ENCODE measurements around the gene SSTR3.

The SSTR3 gene

DNA sequence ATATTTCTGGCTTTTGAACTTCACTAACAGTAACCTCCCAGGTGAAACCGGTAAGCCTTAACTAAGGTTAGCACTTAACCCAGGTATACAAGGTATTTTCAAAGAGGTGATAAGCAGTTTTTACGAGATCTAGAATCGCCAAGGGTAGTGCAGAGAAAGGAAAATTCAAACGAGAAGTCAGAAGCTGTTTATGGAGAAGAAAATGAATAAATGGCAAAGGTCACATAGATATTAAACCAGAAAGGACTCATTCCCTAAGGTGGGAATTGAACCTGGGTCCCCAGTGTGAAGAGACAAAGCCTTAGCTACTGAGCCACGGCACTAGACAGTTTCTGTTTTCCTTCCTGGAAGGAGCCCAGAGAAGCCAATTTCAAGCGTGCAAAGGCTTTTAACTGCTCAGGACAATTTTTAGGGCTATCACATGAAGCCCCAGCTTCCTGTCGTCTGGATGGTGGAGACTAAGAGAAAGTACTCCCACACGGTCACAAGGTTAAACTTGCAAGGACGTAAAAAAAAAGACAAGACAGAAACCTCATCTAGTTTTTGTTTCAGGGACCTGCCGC is 18.6 kb downstream of the SSTR3 start:
- no peak for DNase-seq

DNA sequence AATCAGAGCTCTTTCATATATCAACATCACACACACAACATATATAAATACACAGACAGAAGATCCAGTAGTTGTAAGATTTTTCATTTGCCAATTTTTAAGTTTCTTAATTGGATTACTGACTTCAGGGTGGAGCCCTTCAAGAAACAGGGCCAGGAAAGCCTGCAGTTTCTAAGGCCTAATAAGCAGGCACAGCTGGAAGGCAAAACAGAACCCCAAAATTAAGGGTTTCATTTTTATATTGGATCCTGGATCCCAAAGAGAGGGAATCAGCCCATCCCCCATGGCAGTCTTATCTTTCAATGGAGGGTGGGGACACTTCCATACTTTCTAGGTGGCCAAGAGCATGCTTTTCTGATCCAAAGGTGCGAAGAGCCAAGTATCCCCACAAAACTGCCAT is 19.5 kb downstream of the SSTR3 start:
- no peak for DNase-seq

DNA sequence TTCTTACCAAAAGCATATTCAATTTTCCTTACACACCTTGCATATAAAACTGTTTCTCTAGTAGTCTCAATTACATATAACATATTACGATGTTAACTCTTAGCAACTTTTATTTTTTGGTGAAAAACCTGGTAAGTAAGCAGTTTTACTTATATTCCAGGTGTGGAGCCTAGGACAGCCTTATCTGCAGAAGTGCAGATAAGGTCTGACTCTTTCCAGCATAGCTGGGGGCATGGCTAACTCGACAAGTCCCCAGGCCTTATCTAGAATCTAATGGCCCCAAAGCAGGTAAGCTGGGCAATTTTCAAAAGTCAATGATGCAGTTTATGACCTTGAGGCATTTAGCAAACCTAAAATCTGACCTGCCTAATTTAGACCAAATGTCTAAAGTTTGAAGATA is 20.1 kb downstream of the SSTR3 start:
- DNase-seq, result no peak

DNA sequence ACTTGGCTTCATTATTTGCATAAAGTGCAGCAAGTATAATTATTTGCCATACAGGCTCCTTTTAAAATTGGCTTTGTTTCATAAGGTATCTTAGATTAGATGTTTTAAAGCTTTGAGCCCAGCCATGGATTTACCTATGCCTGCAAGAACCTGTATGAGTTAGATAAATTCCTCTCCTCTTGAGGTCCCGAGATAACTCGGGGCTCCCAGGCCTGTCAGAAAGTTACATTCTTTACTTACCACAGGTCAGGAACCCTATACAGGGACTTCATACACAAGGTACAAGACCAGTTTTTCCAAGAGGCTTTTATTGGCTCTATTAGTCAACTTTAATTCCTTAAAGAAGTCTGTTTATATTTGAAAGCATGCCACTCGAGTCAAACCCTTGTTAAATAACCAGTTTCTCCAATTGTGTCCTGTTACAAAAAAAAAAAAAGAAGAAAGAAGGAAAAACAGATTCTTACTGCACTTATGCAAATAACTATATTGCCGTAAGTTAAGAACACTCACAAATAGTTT is 22.0 kb downstream of the SSTR3 start:
- no peak for DNase-seq

DNA sequence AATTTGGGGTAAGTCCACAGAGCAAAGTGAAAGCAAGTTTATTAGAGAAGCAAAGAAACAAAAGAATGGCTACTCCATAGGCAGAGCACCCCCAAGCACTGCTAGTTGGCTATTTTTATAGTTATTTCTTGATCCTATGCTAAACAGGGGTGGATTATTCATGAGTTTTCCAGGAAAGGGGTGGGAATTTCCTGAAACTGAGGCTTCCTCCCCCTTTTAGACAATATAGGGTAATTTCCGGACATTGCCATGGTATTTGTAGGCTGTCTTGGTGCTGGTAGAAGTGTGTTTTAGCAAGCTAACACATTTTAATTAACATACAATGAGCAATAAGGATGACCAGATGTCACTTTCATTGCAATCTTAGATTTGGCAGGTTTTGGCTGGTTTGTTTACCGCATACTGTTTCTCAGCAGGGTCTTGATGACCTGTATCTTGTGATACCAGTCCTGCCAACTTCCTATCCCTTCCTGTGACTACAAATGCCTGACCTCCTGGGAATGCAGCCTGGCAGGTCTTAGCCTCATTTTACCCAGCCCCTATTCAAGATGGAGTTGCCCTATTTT is 23.3 kb downstream of the SSTR3 start:
- no peak for DNase-seq

DNA sequence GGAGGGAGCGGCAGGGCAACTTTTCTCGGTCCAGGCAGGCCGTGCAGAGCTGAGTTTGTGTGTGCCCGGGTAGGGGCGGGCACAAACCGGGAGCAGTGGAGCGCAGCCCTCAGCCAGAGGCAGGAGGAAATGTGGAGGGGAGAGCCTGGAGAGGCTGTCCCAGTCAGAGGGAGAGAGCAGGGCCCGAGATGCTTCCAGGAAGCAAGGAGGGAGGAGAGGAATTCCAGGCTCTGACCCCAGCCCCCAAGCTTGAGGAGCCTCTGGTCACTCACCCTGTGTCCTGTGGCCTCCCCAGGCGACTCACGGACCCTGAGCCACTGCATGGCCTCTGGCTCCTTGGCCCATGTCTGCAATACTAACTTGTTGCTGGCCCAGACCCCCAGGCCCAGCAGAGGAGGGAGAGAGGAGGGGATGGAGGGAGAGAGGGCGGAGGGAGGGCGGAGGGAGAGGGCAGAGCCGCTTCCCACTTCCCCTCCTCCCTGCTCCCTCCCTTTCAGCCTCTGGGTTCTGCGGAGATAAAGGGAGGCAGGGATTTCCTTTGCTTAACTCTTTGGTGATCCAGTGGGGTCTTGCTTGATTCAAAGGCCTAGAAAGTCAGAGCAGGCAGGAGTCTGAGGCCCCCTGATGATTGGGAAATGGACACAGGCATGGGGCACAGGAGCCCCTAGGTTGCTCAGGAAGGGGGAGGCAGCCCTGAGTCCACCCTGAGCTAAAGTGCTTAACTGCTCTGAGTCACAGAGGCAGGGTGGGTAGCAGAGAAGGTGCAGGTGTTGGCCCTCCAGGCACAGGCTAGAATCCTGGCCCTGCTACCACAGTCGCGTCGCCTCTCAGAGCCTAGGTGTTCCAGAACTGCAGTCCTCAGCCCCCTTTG is 24.2 kb downstream of the SSTR3 start, which contains the start of gene C1QTNF6:
TSS of gene C1QTNF6 (minus strand) at position 357 of the 871 bp plus-strand sequence. CDS start at position 323, 34 bp downstream.
- DNase-seq, result no peak

DNA sequence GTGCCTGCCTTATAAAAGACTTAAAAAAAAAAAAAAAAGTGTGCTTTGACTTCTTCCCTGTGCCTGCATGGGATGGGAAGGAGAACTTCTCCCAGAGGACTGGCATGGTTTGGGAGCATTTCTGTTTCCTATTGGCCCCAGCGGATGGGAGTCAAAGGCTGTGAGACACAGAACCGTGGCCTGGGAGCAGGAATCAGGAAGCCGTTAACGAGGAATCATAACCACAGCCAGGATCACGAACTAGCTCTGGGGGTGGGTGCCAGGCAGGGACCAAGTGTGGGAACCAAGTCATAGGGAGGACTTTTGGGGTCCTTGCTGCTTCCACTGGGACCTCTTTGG is 24.8 kb downstream of the SSTR3 start:
- DNase-seq, result no peak

DNA sequence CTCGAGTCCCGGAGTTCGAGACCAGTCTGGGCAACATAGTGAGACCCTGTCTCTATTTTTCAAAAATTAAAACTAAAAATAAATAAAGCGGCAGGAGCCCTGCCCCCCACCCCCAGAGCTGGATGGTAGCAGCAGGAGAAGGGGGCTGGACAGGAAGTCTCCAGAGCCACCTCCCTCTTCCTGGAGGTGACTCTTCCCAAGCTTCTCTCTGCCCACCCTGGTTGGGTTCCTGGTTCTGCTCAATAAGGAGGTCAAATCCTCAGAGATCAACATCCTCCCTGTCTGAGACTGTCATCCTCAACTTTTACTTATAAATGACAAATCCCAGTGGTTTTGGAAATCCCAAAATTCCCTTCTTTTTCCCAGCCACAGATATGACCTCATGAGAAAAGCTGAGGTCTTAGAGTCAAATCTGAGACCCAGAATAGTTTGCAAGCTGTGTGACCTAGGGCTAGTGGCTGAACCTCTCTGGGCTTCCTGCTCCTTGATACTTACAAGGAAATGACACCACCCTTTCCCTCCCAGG is 25.2 kb downstream of the SSTR3 start:
- no peak for DNase-seq

DNA sequence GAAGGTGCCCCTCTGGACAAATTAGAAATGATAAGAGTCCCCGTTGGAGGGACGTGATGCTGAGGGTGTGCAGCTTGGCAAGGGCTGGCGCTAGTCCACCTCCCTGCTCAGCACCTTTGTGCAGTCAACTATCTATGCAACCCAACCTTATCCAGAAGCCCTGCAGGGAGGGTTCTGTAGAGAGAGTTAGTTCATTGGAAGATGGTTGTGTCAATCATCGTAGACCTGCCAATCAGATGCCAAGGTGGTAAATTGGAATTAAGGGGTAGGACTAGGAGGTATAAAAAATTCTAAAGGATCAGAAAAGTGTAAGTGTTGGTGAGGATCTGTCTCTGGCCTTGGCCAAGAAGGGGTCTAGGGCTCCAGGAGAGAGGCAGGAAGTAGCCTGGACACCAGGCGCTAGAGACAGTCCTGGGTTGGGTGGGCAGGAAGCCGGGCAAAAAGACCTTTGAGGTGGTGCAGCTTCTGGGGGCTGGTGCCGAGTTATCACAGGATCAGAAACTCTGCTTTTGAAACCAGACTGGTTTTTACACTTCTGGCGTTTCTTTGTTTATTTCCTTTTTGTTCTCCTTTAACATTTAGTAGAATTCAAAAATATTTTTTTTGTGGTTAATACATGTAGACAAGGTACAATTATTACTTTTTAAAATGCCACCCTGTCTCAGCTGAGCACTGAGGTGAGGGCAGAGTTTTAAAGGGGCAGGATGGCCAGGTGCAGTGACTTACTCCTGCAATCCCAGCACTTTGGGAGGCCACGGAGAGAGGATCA is 25.9 kb downstream of the SSTR3 start:
- DNase-seq, result no peak

DNA sequence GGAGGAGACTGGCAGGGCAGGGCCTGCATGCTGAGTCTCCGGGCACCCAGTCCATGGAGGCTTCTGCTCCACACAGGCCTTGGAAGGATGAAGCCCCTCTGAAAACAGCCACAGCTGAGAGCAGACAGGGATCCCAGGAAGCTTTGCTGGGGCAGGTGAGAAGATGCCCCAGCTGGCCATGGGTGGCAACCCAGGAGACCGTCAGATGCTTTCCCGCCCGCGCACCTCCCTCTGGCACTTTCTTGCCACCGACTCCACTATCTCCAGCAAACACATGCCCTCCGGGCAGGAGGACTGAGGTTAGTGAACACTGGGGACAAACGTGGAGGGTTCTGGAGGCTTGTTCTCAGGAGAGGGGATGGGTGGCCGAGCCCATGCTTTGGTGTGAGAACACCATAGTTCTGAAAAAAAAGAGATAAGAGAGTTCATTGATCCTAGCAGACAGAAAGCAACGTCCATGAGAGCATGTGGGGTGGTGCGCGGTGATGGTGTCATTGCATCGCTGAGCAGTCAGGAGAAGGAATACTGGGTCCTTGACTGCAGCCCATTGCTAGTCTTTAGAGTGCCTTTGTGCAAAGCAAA is 26.5 kb downstream of the SSTR3 start:
- no peak for DNase-seq

DNA sequence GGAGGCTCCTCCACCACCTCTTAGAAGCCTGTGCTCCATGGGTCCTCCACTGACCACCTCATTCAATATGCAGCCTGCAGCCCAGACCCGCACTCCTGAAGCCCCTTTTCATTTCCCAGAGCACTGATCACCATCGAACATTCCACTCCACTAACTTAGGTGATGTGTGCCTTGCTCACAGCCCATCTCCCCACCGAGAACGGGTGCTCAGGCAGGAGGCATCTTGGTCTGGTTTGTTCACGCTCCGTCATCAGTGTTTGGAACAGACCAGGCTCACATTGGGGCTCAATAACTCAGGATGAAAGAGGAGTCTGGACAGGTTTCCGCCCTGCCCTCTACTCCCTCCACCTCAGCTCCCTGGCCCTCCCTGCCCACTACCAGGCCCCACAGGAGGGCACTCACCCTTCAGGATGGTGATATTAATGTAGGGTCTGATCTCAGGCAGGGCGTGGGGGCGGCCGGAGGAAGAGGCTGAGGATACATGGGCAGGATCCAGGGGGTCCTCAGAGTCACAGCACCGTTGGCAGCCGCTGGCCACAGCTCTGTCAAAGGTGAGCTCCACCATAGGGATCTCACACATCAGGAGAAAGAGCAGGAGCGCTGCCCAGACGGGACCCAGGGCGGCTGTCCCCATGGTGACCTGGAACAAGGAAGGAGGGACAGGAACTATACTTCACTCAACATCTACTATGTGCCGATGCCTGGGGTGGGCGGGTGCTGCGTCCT is 27.3 kb downstream of the SSTR3 start:
- no peak for DNase-seq

DNA sequence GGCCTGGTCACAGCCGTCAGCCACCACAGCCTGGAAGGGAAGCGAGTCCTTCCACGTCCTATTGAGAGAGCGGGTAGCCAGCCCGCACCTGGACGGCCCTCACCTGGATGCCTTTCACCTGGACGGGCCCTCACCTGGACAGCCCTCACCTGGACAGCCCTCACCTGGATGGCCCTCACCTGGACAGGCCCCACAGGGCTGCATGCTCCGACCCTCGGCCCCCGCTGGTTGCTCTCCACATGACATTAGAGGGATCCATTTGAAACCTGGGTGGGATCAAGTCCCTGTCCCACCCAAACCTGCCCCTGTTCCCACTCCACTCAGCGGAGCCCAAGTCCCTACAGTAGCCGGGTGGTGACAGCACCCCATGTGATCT is 27.9 kb downstream of the SSTR3 start:
- DNase-seq, result no peak

DNA sequence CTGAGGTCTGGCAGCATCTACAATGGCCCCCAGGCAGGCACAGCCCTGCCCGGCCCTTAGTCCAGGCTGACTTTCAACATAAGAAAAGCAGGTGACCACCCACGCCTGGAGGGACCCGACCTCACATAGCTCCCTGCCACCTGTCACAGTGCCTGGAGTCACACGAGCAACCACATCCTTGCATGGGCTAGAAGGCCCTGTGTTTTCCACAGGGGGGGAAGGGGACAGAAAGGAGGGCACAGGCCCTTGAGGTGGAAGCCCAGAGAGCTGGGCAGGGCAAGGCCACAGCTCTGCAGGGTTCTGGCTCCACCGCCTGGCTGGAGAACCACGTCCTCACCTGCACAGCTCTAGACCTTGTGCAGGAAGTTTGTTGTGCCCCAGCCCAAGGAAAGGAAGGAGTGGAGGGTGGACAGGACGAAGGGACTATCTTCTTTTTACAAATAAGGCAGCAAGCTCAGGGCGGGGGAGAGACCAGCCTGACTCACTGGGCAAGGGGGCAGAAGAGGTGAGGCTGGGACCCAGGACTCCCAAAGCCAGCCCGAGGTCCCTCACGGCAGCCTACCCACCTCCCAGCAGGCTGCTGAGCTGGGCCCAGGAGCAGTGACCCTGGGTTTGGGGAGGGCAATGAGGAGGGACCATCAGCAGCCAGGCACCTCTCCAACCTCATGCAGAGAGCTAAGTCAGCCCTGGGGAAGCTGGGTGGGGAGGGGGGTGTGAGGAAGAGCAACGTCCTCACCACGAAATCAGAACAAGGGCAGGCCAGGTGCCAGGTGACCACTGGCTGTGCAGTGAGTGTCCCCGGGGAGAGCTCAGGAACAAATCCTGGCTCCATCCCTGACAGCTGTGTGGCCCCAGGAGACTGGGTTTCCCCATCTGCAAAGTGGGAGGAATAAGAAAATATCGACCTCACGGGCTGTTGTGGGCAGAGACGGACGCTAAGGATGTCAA is 28.6 kb downstream of the SSTR3 start:
- no peak for DNase-seq

DNA sequence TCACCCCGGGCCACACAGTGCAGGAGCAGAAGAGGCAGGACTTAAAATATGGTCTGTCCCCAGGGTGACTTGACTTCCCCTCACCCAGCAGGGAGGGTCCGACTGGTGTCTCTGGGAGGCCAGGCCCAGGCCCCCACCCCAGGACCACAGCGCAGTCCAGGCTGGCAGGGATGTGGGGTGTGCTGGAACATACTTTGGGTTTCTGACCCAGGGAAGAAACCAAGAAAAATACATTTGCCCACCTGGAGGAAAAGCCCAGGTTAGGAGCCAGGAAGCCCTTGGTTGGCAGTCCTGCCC is 29.4 kb downstream of the SSTR3 start:
- no peak for DNase-seq

DNA sequence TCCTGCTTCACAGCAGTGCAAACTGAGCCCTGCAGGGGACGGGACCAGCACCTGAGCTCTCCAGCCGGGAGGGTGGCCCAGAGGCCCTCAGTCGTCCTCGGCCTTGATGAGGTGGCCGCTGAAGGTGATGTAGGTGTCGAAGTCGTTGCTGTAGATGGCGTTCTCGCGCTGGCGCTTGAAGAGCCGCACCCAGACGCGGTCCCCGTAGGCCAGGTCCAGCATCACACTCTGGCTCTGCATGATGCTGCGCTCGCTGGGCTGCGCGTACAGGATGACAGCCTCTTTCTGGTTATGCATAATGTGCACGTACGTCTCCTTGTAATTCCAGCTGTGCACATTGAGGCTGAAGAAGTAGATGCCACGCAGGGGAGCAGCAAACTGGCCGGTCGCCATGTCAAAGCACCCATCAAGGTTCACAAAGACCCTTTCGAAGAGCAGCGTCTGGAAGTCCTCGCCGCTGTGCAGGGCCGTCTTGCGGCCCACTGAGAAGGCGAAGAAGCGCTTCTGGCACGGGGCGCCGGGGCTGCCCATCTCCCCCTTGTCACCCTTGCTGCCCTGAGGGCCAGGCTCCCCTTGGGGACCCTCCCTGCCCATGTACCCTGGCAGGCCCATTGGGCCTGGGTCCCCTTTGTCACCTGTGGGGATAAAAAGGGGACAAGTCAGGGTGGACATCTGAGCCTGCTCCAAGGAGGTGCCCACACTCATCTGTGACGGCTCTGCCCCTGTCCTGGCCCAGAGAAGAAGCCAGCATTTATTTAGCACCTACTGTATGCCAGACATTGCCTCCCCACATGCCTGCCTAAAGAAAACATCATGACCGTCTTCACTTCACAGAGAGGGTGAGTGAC is 30.0 kb downstream of the SSTR3 start:
- no peak for DNase-seq

DNA sequence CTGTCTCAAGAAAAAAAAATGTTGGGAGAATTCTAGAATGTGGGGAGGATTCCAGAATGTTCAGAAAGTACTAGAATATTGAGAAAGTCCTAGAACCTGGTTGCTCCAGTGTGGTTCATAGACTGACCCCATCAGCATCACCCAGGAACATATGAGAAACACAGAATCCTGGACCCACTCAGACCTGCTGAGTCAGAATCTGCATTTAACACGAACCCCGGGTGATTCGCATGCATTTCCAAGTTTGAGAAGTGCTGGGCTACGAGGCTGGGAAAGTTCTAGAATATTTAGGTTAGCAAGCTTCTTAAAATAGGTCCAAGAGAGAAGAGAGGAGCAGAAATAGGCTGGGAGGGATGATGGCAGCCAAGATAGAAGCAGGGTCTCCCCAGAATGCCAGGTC is 30.6 kb downstream of the SSTR3 start:
- DNase-seq, result no peak

DNA sequence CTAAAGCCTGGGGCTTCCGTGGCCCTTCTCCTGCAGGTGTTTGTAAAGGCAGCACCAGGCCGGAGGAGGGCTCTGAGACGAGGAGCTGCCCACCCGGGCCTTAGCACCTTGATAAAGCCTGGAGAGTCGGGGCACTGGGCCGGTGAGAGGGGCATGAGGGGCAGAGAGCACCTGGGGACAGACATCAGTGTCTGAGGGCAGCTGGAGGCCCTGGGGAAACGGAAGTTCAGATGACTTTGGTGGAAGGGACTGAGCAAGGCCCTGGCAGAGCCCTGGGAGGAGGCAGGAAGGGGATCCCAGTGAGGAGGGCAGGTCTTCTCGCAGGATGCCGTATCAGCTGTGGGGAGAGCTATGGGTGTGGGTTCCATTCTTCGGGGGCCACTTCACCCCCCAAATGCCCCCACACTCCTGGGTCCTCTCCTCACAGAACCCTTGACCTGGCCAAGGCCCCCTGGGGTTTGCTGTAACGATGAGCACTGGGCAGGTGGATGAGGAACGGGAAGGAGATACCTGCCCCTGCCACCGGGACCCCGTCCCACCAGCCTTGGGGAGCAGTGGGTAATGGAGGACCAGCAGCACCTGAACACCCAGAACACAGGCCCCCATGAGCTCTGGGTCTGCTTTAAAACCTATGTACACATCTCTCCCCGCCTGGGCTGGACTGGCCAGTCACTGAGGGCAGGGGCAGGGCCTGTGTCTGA is 31.6 kb downstream of the SSTR3 start:
- DNase-seq, result no peak

DNA sequence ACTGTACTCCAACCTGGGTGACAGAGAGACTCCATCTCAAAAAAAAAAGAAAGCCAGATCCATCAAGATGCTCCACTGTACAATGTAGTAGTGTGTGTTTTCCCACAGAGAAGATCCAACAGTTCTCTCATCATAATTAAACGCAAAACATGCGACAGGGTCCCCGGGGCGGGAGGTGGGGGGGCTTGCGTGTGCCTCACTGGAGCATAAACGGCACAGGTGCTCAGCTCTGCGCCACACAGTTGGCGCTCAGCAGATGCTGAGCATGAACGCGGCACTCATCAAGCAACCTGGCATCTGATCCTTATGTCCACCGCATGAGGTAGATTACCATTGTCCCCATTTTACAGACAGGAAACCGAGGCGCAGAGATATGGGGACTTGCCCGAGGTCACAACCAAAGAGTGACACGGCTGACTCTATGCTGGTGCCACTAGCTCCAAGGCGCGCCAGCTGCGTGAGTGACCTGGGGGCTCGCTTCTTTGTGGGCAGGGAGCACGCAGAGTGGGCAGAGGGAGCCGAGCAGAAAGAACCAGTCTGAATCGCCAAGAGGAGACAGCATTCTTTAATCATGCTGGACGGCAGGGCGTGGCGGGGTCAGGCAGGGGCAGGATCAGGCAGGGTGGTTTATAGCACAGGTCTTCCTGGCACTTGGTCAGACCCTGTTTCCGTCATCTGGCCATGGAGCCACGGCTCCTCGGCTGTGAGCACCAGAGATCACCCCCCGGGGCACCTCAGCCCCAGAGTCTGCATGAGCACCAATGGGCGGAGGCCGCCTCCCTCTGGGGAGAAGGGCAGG is 32.5 kb downstream of the SSTR3 start:
- no peak for DNase-seq

DNA sequence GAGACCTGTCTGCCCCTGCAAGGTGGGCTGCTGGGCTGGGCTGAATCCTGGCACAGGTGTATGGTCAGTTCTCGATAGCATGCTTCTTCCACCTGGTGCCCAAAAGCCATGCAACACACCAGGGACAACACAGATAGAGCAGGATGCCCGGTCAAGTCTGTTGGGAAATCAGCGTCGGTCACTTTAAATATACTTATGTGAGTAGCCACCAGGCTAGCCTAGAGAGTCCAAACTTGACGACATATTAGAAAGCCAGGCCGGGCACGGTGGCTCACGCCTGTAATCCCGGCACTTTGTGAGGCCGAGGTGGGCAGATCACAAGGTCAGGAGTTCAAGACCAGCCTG is 33.2 kb downstream of the SSTR3 start:
- DNase-seq, result no peak
